Ovary (tissue), 9 donors: ENCODE data around the gene NNT. TPM values are rescaled to one million over a fixed set of nuclear protein-coding genes. Genes with fewer than 3 reads are reported as not detected.

Experiments used
- DNase-seq, 5 donors: peaks; one replicate each; pipeline ENCODE4 v3.0.0-alpha.2; 2019 to 2020
- H3K27ac ChIP-seq, 2 donors: fragments of 200-600 bp; one replicate each; pipeline versions ENCODE4 v1.5.1 to v1.8.0; 2019 to 2022
- H3K27me3 ChIP-seq: fragments of 200-600 bp; one replicate; pipeline ENCODE4 v1.8.0; 2022
- H3K36me3 ChIP-seq: fragments of 200-600 bp; sonication (generic); one replicate; pipeline ENCODE4 v1.5.1; 2019
- H3K4me1 ChIP-seq: one replicate; pipeline ENCODE4 v1.8.1; 2013; ENCODE audit warnings: mild to moderate bottlenecking, moderate library complexity; ENCODE audit not compliant: insufficient read depth
- H3K4me3 ChIP-seq: fragments of 200-600 bp; sonication (generic); one replicate; pipeline ENCODE4 v1.5.1; 2017
- H3K9me3 ChIP-seq, 2 donors: fragments of 200-600 bp in 1 of 2; sonication (generic) in 1 of 2; one replicate each; pipeline versions ENCODE4 v1.5.1 to v1.8.1; 2013 to 2019; ENCODE audit warnings: mild to moderate bottlenecking in 1 of 2, moderate library complexity in 1 of 2
- EP300 ChIP-seq: sonication (generic); formaldehyde crosslinking; IDR thresholded peaks from one replicate; pipeline ENCODE4 v1.6.1; 2017; ENCODE audit warnings: antibody characterized with exemption
- POLR2A ChIP-seq: fragments of 450-650 bp; IDR thresholded peaks from one replicate; pipeline ENCODE4 v1.6.1; 2017; ENCODE audit warnings: antibody characterized with exemption, mild to moderate bottlenecking, moderate library complexity
- WGBS, 3 donors: extraction: QIAGEN DNeasy Blood & Tissue Kit in 1 of 3; methylation state at CpG; one replicate each; pipeline versions ENCODE4 v1.1.5 to v1.1.7; 2013 to 2017; 5-methylcytosine and 5-hydroxymethylcytosine counted together
- intact Hi-C, 4 donors: fragments of 100-400 bp; cut with DNase I; formaldehyde crosslinking; loops; one replicate each; pipeline versions ENCODE4 v1.11.0 to v1.15.1; 2022 to 2023
- polyA plus RNA-seq, 2 donors: library from polyadenylated mRNA; stranded (reverse); fragments of 200-250 nt in 1 of 2; fragments of 350-450 nt in 1 of 2; fragmentation: Illumina TruSeq in 1 of 2; extraction: RNeasy Lipid Tissue Mini Kit (QIAGEN cat#74804) in 1 of 2; gene quantifications; one replicate each; pipeline ENCODE4 v1.2.3, GENCODE V29; 2013 to 2014
- total RNA-seq, 7 donors: library from RNA; depleted of rRNA in 2 of 7; stranded (reverse); fragments of >200 nt in 2 of 7; fragmentation: NEBNext Ultra II Directional in 3 of 7; extraction: Animal tissue kit (Norgen Biotek cat#: 25700) in 3 of 7; gene quantifications; one replicate each; pipeline versions ENCODE4 v1.1.0 to v1.2.4, GENCODE V29; 2016 to 2023
- TF ChIP-seq, protein P1 (sequence below), 3 donors: fragments of 450-650 bp in 2 of 3; fragments of 200-600 bp in 1 of 3; IDR thresholded peaks; one replicate each; pipeline versions ENCODE4 v1.5.1 to v1.8.0; 2016 to 2022; ENCODE audit warnings: antibody characterized with exemption in 3 of 3, mild to moderate bottlenecking in 1 of 3
- donor health status: DM: no; HTN: no; CAD: no; lungs with moderate emphysema.
- donor health status: DM: no; HTN: no; CAD: no.
- donor health status: Bipolar disorder and iron deficiency.
- donor health status: DM: yes; HTN: yes; CAD: no.
- donor health status: DM: no; HTN: no; CAD: no.
- donor health status: DM: yes; HTN: yes; CAD: no.

The NNT gene
- total and polyA plus RNA-seq, 9 donors: 12.2 to 51.9 (median 38.5) TPM

DNA sequence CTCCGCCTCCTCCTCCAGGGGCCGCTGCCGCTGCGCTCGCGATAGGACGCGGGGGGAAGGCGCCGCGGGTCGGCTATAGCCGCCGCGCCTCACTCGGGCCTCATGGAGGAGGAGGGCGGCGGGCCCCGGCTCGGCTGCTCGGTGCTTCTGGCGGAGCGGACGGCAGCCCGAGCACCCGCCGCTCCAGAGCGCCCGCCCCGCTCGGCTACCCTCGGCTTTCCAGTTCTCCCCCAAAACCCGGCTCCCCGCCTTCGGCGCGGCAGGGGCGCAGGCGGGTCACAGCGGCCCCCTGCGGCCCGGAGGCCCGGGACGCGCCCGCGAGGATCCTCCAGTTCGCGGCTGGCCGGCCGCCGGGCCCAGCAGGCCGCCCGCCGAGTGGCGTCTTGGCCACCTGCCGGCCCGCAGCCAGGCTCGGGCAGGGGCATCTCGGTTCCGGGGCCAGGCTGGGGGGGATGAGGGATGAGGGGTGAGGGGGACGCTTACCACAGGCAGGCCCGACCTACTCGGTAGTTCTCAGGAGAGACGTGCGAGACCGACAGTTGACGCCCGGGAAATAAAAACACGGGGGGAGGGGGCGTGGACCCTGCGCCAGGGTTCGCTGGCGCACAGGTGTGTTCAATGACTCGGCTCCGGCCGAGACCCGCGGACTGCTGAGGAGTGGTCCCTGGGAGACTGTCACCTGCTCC, 46.0 kb upstream of the NNT start, which contains the start of gene PAIP1:
PAIP1 (minus strand) TSS at position 221 of the 686 bp plus-strand sequence. CDS start 231 bp downstream, outside the sequence.
- intact Hi-C loops: loop anchor here in 3 of 4 donors (2.0 to 5.0 kb wide), 3 partner anchors 45 to 75 kb away; partner anchors contain the start of genes NNT (in 3 of the 3) and TMEM267 (in 1 of the 3)
- TF ChIP-seq POLR2A: peak; percentile 43
- no peak for TF ChIP-seq EP300
- TF ChIP-seq, protein P1, sequence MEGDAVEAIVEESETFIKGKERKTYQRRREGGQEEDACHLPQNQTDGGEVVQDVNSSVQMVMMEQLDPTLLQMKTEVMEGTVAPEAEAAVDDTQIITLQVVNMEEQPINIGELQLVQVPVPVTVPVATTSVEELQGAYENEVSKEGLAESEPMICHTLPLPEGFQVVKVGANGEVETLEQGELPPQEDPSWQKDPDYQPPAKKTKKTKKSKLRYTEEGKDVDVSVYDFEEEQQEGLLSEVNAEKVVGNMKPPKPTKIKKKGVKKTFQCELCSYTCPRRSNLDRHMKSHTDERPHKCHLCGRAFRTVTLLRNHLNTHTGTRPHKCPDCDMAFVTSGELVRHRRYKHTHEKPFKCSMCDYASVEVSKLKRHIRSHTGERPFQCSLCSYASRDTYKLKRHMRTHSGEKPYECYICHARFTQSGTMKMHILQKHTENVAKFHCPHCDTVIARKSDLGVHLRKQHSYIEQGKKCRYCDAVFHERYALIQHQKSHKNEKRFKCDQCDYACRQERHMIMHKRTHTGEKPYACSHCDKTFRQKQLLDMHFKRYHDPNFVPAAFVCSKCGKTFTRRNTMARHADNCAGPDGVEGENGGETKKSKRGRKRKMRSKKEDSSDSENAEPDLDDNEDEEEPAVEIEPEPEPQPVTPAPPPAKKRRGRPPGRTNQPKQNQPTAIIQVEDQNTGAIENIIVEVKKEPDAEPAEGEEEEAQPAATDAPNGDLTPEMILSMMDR (IDR thresholded peaks at IDR 0.05): peak; percentile 56 to 75 (median 74)
- H3K36me3 ChIP-seq: no peaks in the 10 kb centered on the region
- H3K4me1 ChIP-seq: no peaks in the 10 kb centered on the region
- H3K27ac ChIP-seq: peak within 1 kb of the TSS; percentile 95 to 97
- peak; percentile 76 to 87 (median 81) for DNase-seq
- no peaks in the 10 kb centered on the region for H3K9me3 ChIP-seq
- H3K27me3 ChIP-seq: no peaks in the 10 kb centered on the region
- 0% methylated on average over 68 to 79 of the region's 79 CpGs for WGBS, 3 donors
- H3K4me3 ChIP-seq: peak within 1 kb of the TSS; percentile 88

DNA sequence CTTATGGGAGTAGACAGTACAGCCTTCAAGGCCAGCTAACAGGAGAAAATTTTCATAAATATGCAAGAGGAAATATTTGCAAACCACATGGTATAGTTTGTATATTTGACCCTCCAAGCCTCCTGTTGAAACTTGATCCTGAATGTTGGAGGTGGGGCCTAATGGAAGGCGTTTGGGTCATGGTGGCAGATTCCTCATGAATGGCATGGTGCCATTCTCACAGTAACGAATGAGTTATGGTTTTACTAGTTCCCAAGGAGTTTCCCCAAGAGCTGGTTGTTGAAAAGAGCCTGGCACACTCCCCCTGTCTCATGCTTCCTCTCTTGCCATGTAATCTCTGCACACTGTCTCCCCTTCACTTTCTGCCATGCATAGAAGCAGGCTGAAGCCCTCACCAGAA, 42.9 kb upstream of the NNT start:
- Histone ChIP-seq H3K4me1 (no peaks in the 10 kb centered on the region), H3K4me3 (no peak overlapping the region), H3K27ac (no peak overlapping the region), H3K9me3 (no peaks in the 10 kb centered on the region), H3K27me3 (no peaks in the 10 kb centered on the region), H3K36me3 (no peaks in the 10 kb centered on the region)
- 12 to 23% (median 17%) methylated on average over 2 of the region's 2 CpGs for WGBS, 3 donors
- DNase-seq: no peak
- intact Hi-C loops: no loop called here
- TF ChIP-seq EP300: no peak
- TF ChIP-seq, protein P1 (IDR thresholded peaks at IDR 0.05): no peak
- no peak for TF ChIP-seq POLR2A

DNA sequence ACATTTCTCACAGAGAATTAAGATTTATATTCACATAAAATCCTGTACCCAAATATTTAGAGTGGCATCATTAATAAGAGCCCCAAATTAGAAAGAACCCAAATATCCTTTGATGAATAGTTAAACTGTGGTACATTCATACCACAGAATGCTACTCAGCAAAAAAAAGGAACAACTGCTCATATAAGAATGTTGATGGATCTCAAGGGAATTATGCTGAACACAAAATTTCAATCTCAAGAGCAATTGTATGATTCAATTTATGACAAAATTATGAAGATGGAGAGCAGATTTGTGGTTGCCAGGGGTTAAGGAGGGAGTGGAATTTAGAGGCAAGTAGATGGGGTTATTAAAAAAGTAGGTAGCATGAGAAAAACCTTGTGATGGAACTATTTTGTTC, 41.6 kb upstream of the NNT start:
- H3K4me3 ChIP-seq: no peak overlapping the region
- H3K36me3 ChIP-seq: no peaks in the 10 kb centered on the region
- no peaks in the 10 kb centered on the region for H3K9me3 ChIP-seq
- H3K27ac ChIP-seq: no peak overlapping the region
- no peaks in the 10 kb centered on the region for H3K4me1 ChIP-seq
- H3K27me3 ChIP-seq: no peaks in the 10 kb centered on the region
- no peak for DNase-seq
- intact Hi-C loops: no loop called here
- TF ChIP-seq POLR2A (no peak), EP300 (no peak)
- TF ChIP-seq, protein P1 (IDR thresholded peaks at IDR 0.05): no peak

DNA sequence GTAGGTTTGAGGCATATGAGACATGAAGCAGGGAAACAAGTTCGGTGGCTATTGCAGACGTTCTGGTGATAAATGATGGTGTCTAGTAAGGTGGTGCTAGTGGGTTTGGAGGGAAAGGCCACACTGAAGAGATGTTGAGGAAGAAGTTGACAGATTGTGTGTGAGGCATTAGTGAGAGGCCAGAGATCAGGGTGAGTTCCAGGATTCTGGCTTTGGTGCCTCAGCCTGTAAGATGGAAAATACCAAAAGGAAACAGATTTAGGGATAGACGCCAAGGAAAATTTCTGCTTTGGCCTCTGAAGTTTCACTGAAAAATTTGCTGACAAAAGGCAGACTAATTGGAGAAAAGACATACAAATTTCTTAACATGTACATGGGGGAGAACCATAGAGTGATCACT, 39.7 kb upstream of the NNT start:
- no peaks in the 10 kb centered on the region for H3K9me3 ChIP-seq
- no peak for DNase-seq
- TF ChIP-seq, protein P1 (IDR thresholded peaks at IDR 0.05): no peak
- TF ChIP-seq POLR2A: no peak
- no peak for TF ChIP-seq EP300
- 31 to 37% (median 32%) methylated on average over 3 of the region's 3 CpGs for WGBS, 3 donors
- no peaks in the 10 kb centered on the region for H3K27me3 ChIP-seq
- no peaks in the 10 kb centered on the region for H3K4me1 ChIP-seq
- intact Hi-C loops: no loop called here
- H3K36me3 ChIP-seq: no peaks in the 10 kb centered on the region
- no peak overlapping the region for H3K27ac ChIP-seq
- H3K4me3 ChIP-seq: no peak overlapping the region
